GM23338 (cell line): ENCODE measurements around the gene SPNS3. TPM values are rescaled to one million over a fixed set of nuclear protein-coding genes. Genes with fewer than 3 reads are reported as not detected.

ENCODE experiments used
- ATAC-seq: fragments of 200-7000 bp; cut with Tn5 transposase; 3 replicates; pipeline ENCODE4 v1.9.1; 2020
- DNase-seq: peaks from one replicate; pipeline ENCODE4 v3.0.0-alpha.2; 2015; ENCODE audit warnings: low spot score
- H2AFZ ChIP-seq: fragments of 200-600 bp; sonication (generic); 2 replicates; pipeline ENCODE4 v1.8.0; 2016; ENCODE audit warnings: antibody characterized with exemption, mild to moderate bottlenecking, moderate library complexity
- H3F3A ChIP-seq: fragments of 200-600 bp; sonication (generic); replicated peaks from 2 replicates; pipeline ENCODE4 v1.8.0; 2017; ENCODE audit warnings: antibody characterized with exemption, mixed run types, low read depth
- H3K27ac ChIP-seq: fragments of 200-600 bp; sonication (generic); 2 replicates; pipeline ENCODE4 v1.6.1; 2016; ENCODE audit warnings: low read depth
- H3K27me3 ChIP-seq: fragments of 200-600 bp; sonication (generic); 2 replicates; pipeline ENCODE4 v1.8.0; 2016; ENCODE audit warnings: mild to moderate bottlenecking, mixed run types, moderate library complexity; ENCODE audit not compliant: insufficient read depth
- H3K36me3 ChIP-seq: fragments of 200-600 bp; sonication (generic); 2 replicates; pipeline ENCODE4 v1.8.0; 2016; ENCODE audit warnings: mild to moderate bottlenecking; ENCODE audit not compliant: insufficient read depth
- H3K4me1 ChIP-seq: fragments of 200-600 bp; sonication (generic); 2 replicates; pipeline ENCODE4 v1.8.0; 2016; ENCODE audit warnings: mild to moderate bottlenecking, moderate library complexity; ENCODE audit not compliant: insufficient read depth
- H3K4me2 ChIP-seq: fragments of 200-600 bp; sonication (generic); 2 replicates; pipeline ENCODE4 v1.7.1; 2017; ENCODE audit warnings: mixed run types
- H3K4me3 ChIP-seq: fragments of 200-600 bp; sonication (generic); 2 replicates; pipeline ENCODE4 v1.6.1; 2016; ENCODE audit warnings: mixed run types
- H3K79me2 ChIP-seq: fragments of 200-600 bp; sonication (generic); replicated peaks from 2 replicates; pipeline ENCODE4 v1.8.0; 2017; ENCODE audit warnings: mild to moderate bottlenecking; ENCODE audit not compliant: insufficient read depth
- H3K9me2 ChIP-seq: fragments of 200-600 bp; sonication (generic); 2 replicates; pipeline ENCODE4 v1.8.0; 2017; ENCODE audit not compliant: insufficient read depth
- H4K20me1 ChIP-seq: fragments of 200-600 bp; sonication (generic); replicated peaks from 2 replicates; pipeline ENCODE4 v1.8.0; 2017; ENCODE audit warnings: mild to moderate bottlenecking; ENCODE audit not compliant: insufficient read depth
- H3K27ac Mint-ChIP-seq: 2 replicates; pipeline ENCODE4 v1.8.0; 2020; ENCODE audit warnings: inconsistent platforms, mild to moderate bottlenecking, moderate library complexity, mixed read lengths
- H3K27me3 Mint-ChIP-seq: 3 replicates; pipeline ENCODE4 v1.8.0; 2022; ENCODE audit warnings: low read depth, mild to moderate bottlenecking, moderate library complexity, mixed read lengths, inconsistent platforms; ENCODE audit not compliant: insufficient read depth, poor library complexity
- H3K36me3 Mint-ChIP-seq: 3 replicates; pipeline ENCODE4 v1.8.0; 2021; ENCODE audit warnings: low read depth, mild to moderate bottlenecking, inconsistent platforms, moderate library complexity, mixed read lengths
- H3K4me1 Mint-ChIP-seq: 3 replicates; pipeline ENCODE4 v1.8.0; 2020; ENCODE audit warnings: mild to moderate bottlenecking, inconsistent platforms, mixed read lengths
- H3K4me3 Mint-ChIP-seq: 3 replicates; pipeline ENCODE4 v1.8.0; 2021; ENCODE audit warnings: moderate library complexity, mild to moderate bottlenecking, inconsistent platforms, mixed read lengths
- H3K9me3 Mint-ChIP-seq: 3 replicates; pipeline ENCODE4 v1.8.0; 2020; ENCODE audit warnings: moderate library complexity, mild to moderate bottlenecking, inconsistent platforms, mixed read lengths
- CREB1 ChIP-seq: fragments of 250-450 bp; sonication (Bioruptor Pico); IDR thresholded peaks from 2 replicates; pipeline ENCODE4 v1.5.0; 2020; ENCODE audit warnings: low read depth, mild to moderate bottlenecking, moderate library complexity
- ETS1 ChIP-seq: IDR thresholded peaks from 2 replicates; pipeline ENCODE4 v1.6.1; 2016; ENCODE audit warnings: antibody characterized with exemption
- EZH2 ChIP-seq: fragments of 200-600 bp; sonication (generic); IDR thresholded peaks from one replicate; pipeline ENCODE4 v1.8.0; 2017; ENCODE audit warnings: antibody characterized with exemption, mild to moderate bottlenecking, low read depth; ENCODE audit not compliant: unreplicated experiment
- EZH2phosphoT487 ChIP-seq: fragments of 200-600 bp; sonication (generic); IDR thresholded peaks from one replicate; pipeline ENCODE4 v1.8.1; 2018; ENCODE audit warnings: antibody characterized with exemption; ENCODE audit not compliant: unreplicated experiment
- JUNB ChIP-seq: IDR thresholded peaks from one replicate; pipeline ENCODE4 v1.6.1; 2016; ENCODE audit warnings: antibody characterized with exemption; ENCODE audit not compliant: unreplicated experiment
- NANOG ChIP-seq: IDR thresholded peaks from 2 replicates; pipeline ENCODE4 v1.6.1; 2016; ENCODE audit warnings: antibody characterized with exemption, borderline replicate concordance
- POLR2AphosphoS5 ChIP-seq: IDR thresholded peaks from 2 replicates; pipeline ENCODE4 v1.6.1; 2016; ENCODE audit warnings: antibody characterized with exemption, low read depth
- REST ChIP-seq: IDR thresholded peaks from one replicate; pipeline ENCODE4 v1.6.1; 2018; ENCODE audit warnings: antibody characterized with exemption; ENCODE audit not compliant: unreplicated experiment
- ZNF114 ChIP-seq: fragments of 250-450 bp; sonication (Bioruptor Pico); IDR thresholded peaks from 2 replicates; pipeline ENCODE4 v1.5.0; 2020; ENCODE audit warnings: mild to moderate bottlenecking, moderate library complexity
- ZNF331 ChIP-seq: fragments of 250-450 bp; sonication (Bioruptor Pico); IDR thresholded peaks from 2 replicates; pipeline ENCODE4 v1.5.0; 2020; ENCODE audit warnings: low read depth, mild to moderate bottlenecking, moderate library complexity
- ZNF462 ChIP-seq: fragments of 250-450 bp; sonication (Bioruptor Pico); IDR thresholded peaks from 2 replicates; pipeline ENCODE4 v1.5.0; 2020; ENCODE audit warnings: mild to moderate bottlenecking, moderate library complexity
- polyA plus RNA-seq: library from polyadenylated mRNA; unstranded; fragments of >200 nt; fragmentation: Nextera tagmentation; extraction: Ambion mirVana; gene quantifications from 2 replicates; pipeline ENCODE4 v1.2.1, GENCODE V29; 2016
- total RNA-seq: library from RNA; depleted of rRNA; stranded (reverse); fragments of >200 nt; shearing (Covaris generic); gene quantifications from 2 replicates; pipeline ENCODE4 v1.2.3, GENCODE V29; 2014
- TF ChIP-seq, protein P1 (sequence below), 2 experiments: fragments of 200-600 bp in 1 of 2; sonication (generic) in 1 of 2; conservative IDR thresholded peaks; 2 replicates each; pipeline versions ENCODE4 v1.5.1 to v1.6.1; 2016 to 2017; ENCODE audit warnings: antibody characterized with exemption in 2 of 2, low read depth in 2 of 2, mild to moderate bottlenecking in 2 of 2, moderate library complexity in 1 of 2

The SPNS3 gene
- total and polyA plus RNA-seq, 2 experiments from 2014 or later, result not detected

- no peaks in the 10 kb centered on the region for H4K20me1 ChIP-seq
- Mint-ChIP-seq H3K27me3 (peaks cover 5% of the 10 kb centered on the region), H3K9me3 (no peaks in the 10 kb centered on the region), H3K4me1 (no peaks in the 10 kb centered on the region), H3K27ac (no peak overlapping the region), H3K36me3 (no peaks in the 10 kb centered on the region), H3K4me3 (no peak overlapping the region)
- H3K36me3 ChIP-seq, result no peaks in the 10 kb centered on the region
- ATAC-seq (no peak), DNase-seq (no peak)
- no peaks in the 10 kb centered on the region for H3K9me2 ChIP-seq
- H3K4me3 ChIP-seq, result no peak overlapping the region
- H3K27me3 ChIP-seq, result no peaks in the 10 kb centered on the region
- no peaks in the 10 kb centered on the region for H3K79me2 ChIP-seq
- no peak for TF ChIP-seq CREB1 (CRISPR knock-in tag)
- no peak for TF ChIP-seq REST
- TF ChIP-seq ZNF462, result no peak
- TF ChIP-seq POLR2AphosphoS5, result no peak
- TF ChIP-seq EZH2, result no peak
- TF ChIP-seq JUNB, result no peak
- TF ChIP-seq ZNF331 (CRISPR knock-in tag), result no peak
- TF ChIP-seq EZH2phosphoT487, result no peak
- TF ChIP-seq NANOG, result no peak
- TF ChIP-seq ETS1, result no peak
- TF ChIP-seq ZNF114 (CRISPR knock-in tag), result no peak
- TF ChIP-seq, protein P1, sequence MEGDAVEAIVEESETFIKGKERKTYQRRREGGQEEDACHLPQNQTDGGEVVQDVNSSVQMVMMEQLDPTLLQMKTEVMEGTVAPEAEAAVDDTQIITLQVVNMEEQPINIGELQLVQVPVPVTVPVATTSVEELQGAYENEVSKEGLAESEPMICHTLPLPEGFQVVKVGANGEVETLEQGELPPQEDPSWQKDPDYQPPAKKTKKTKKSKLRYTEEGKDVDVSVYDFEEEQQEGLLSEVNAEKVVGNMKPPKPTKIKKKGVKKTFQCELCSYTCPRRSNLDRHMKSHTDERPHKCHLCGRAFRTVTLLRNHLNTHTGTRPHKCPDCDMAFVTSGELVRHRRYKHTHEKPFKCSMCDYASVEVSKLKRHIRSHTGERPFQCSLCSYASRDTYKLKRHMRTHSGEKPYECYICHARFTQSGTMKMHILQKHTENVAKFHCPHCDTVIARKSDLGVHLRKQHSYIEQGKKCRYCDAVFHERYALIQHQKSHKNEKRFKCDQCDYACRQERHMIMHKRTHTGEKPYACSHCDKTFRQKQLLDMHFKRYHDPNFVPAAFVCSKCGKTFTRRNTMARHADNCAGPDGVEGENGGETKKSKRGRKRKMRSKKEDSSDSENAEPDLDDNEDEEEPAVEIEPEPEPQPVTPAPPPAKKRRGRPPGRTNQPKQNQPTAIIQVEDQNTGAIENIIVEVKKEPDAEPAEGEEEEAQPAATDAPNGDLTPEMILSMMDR (conservative IDR thresholded peaks at IDR 0.05; ENCODE audit: low read depth in 2 of 2), result no peak
- H3K4me1 ChIP-seq, result no peaks in the 10 kb centered on the region
- H3K27ac ChIP-seq, result no peak overlapping the region
- no peak overlapping the region for H3K4me2 ChIP-seq
- H2AFZ ChIP-seq, result no peak overlapping the region
- H3F3A ChIP-seq, result no peaks in the 10 kb centered on the region
Measured at GRCh38 chr17:4469552-4469951, 35.8 kb downstream of the SPNS3 start.
